HG03108 (cell line): ENCODE data around the gene DMKN.
"Not testable (repeated sequence)": the region's sequence is repeated elsewhere in the genome, so short reads cannot be mapped to it uniquely, and the experiment has no call there.

Source experiments
- ATAC-seq: cut with Tn5 transposase; IDR thresholded peaks from one replicate; pipeline ENCODE4 v1.9.1; 2021; ENCODE audit warnings: moderate library complexity; ENCODE audit not compliant: unreplicated experiment

Gene DMKN

GRCh38 chr19:35501684-35502083 is 11.8 kb downstream of the DMKN start:
- no peak for ATAC-seq

DNA sequence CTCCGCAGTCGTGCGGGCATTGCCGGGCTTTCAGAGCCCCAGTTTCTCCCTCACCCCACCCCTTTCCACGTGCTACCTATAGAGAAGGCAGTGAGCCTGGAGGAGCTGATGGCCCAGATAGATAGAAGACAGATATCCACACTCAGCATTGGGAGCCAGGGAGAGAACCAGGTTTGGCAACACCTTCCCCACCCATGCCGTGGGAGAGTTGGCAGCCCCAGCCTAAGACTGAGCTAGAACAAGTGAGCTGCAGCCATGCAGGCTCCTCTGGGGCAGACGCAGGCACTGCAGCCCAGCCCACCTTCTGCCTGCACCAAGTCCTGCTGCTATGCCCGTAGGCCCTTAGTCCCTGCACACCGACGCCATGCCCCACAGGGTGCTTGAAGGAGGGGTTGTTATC is 12.8 kb downstream of the DMKN start:
- ATAC-seq = no peak

DNA sequence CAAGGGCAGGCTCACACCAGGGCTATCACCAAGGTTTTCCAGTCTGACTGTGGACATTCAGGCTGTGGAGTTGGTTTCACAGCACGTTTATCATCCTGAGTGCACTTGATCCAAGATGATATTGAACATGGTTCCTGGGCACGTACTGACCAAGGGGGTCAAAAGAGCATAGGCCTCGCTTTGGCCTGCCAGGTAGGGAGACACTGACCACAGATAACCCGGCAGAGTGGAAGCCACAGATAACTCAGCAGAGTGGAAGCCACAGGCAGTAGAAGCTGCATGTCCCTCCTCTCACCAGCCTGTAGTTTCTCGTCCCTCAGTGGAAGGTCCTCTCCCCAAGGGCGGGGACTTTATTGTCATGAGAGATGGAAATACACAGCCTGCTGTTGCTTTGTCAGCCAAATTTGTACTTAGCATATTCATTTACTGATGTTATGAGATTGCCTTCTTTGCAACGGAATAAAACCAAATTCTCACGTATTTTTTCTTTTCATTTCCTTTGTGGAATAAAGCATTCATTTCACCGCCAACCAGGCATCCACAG is 14.4 kb downstream of the DMKN start:
- no peak for ATAC-seq

- ATAC-seq = no peak
Observed at GRCh38 chr19:35498220-35498619, 15.2 kb downstream of the DMKN start.

GRCh38 chr19:35497406-35497805 is 16.0 kb downstream of the DMKN start:
- no peak for ATAC-seq

DNA sequence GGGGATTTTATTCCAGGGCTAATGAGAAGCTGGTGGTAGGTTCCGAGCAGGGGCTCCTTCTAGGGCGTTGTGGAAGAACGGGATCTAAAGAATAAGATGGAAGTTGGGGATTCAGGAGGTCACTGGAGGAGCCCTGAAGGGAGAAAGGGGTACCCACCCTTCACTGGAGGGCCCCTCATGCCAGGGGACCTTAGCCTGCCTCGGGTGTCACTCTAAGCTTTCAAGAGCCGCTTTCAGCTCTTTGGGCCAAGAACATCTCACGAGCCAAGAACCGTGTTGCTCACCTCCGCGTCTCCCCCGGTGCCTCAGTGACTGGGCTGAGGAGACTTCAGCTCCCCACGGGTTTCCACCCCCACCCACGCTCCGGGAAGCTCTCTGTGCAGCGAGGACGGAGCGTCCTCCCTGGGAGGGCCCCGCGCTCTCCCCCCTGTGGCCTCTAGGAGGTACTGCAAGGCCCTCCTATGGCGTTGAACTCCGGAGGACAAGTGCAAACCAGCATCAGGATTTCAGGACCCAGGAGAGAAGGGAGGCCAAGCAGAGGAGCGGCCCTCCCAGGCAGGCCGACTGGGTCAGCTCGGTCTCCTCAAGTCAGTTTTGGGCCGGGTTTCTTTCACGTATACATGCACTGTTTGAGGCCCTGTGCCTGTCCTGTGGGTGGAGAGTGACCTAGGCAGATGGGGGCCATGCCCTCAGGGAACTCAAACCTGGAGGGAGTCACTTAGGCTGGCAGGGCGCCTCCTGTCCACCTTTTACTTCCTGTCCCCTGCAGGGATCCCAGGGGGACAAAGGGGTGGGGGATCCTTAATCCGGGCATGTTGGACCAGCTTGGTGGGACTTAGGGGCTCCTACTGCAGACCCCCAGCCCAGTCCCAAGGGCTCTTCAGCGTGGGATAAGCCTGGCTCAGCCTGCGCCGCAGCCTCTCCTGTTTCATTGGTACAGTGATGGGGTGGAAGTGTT is 18.1 kb downstream of the DMKN start:
- ATAC-seq = peak; percentile 72

DNA sequence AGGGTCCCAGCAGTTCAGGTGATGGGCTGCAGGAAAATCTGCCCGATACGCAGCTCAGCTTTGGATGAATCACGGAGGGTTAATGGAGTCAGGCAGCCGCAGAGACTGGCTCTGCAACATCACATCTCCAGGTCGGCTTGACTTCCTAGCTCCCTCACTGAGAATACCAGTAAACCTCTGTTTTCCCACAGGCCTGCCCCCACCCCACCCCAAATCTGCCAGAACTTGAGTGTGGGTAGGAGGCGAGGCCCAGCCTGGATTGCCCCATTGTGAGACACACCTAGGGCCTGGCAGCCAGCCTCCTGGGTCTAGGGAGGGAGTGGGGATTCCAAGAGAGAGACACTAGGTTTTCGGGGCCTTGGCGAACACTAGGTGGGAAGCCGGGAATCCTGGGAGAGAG is 19.5 kb downstream of the DMKN start:
- no peak for ATAC-seq

DNA sequence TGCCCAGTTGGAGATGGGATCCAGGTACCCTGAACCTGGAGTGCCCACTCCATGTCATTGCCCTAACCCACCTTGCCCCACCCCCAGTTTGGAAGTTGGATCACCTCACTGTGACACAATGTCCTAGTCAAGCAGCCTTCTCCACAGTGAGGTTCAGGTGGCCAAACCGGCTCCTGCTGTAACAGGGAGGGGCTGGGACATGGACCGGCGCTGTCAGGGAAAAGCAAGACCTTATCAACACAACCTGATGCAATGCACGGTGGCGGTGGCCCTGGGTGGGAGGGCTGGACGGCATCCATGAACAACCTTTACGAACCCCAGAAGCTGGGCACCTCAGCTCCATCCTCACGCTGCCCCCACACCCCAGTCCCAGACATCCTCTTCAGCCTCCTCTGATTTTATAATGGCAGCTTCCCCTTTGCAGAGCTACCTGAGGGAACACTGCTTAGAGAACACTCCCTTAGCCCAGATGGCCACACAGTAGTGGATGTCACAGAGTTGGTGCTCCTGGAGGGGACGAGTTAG is 21.6 kb downstream of the DMKN start:
- no peak for ATAC-seq

GRCh38 chr19:35490364-35490763 is 23.1 kb downstream of the DMKN start, which contains the start of gene KRTDAP:
KRTDAP (minus strand) TSS chr19:35490464; CDS start chr19:35490442, 22 bp downstream.
- no peak for ATAC-seq

GRCh38 chr19:35488677-35489076 is 24.8 kb downstream of the DMKN start:
- ATAC-seq = no peak

GRCh38 chr19:35487656-35488182 is 25.7 kb downstream of the DMKN start:
- no peak for ATAC-seq

DNA sequence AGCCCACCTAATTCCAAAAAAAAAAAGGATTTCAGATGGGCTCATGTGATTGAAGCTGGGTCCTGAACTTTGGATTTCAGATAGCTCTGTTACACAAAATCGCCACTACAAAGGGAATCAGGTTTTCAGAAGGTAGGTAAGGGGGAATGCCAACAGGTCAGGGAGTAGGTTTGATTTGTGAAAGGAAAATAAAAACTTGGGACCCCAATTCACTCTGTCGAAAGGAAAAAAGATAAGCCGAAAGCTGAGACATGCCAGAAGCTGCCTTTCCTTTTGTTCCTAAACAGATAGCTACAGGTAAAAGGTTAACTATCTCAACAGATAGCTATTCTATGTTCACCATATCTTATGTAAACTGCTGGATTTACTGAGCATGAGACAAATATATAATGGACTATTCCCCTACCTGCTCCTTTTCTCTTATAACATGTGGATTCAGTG is 27.2 kb downstream of the DMKN start:
- no peak for ATAC-seq

DNA sequence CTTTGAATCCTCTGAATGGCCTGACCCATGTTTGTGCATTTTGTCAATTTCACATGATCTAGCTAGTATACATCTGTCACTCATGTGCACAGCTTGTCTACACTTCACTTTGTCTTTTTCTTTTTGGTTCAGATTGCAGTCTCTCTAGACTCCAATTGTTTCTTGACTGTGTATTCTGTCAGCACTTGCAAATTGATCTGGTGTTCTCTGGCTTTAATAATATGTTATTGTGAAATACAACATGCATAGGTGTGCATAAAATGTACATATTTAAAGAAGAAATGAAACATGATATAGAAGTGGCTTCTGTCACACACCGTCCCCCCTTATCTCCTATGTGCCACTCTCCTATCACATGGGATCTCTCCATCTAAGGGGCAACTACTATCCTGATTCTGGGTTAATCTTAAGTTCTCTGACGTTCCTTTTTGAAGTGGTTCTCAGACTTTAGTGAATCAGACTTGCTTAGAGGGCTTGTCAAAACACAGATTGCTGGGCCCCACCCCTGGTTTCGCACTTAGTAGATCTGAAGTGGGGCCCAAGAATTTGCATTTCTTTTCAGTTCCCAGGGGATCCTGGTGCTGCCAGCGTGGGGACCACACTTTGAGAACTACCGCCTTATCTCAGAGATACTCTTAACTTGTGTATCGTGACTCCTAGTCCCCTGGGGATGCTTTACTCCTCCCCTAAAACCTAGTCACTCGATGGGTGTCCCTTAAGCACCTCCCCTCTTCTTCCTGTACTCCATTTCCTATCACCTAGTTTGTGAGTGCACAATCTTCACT is 29.0 kb downstream of the DMKN start:
- ATAC-seq = peak; percentile 85

DNA sequence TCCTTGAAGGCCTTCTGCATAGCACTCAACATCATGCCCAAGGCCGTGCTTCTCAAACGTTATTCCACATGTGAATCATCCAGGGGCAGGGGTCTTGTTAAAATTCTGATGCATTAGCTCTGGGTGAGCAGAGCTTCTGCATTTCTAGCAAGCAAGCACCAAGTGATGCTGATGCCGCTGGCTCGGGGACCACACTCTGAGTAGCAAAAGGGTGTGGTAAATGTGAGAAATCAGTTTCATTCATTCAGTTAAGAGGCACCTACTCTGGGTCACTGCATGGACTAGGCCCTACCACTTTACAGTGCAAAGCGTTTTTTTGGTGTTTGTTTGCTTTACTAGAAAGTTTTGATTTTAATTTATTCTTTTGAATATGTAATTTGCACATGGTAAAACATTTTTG is 30.4 kb downstream of the DMKN start:
- no peak for ATAC-seq

DNA sequence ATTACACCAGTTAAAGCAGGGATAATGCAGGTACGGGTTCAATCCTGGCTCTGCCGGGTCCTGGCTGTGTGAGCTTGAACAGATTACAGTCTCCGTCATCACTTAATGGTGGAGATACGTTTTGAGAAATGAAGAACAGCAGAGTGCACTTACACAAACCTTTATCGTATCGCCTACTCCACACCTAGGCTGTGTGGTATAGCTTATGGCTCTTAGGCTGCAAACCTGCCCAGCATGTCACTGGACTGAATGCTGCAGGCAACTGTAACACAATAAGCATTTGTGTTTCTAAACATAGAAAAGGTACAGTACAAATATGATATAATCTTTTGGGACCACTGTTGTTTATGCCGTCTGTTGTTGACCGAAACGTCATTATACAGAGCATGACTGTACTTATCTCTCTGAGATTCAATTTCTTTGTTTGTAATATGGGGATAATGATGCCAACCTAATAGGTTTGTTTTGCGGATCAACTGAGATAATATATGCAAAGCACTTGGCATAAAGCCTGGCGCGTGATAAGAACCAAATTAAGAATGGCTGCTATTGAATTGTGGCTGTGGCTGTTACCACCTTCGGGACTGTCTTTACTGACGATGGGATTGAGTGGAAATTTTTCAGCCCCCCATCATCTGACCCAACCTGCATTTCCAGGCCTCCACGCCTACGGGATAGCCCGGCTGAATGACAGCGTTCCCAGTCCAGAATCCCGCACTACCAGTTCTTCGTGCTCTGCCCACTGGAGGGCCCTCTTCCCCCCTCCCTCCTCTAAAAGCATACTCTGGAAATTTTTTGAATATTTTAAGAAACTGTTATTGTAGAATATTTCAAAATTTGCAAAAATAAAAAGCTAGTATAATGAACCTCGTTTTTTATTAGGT is 34.4 kb downstream of the DMKN start:
- no peak for ATAC-seq

GRCh38 chr19:35476149-35476548 is 37.3 kb downstream of the DMKN start:
- no peak for ATAC-seq

- not testable (repeated sequence) for ATAC-seq
Observed at GRCh38 chr19:35474594-35474993, 38.9 kb downstream of the DMKN start.

DNA sequence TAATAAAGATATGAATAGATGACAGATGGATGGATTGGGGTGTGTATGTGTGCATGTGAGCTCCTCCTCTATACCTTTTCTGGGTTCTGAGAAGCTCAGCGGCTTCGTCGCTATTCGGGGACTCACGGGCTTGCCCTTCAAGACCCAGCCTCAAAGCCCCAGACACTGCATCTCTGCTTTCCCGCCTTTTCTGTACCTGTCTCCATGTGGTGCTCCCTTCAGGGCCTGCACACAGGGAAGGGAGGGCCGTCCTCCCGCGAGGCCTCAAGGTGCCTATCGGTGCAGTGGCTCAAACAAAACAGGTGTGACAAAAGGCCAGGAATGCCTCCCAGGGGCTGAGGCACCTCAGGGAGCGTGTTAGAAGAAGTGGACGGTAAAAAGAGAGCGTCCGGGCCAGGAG is 39.3 kb downstream of the DMKN start:
- no peak for ATAC-seq

GRCh38 chr19:35471946-35472345 is 41.5 kb downstream of the DMKN start:
- no peak for ATAC-seq

GRCh38 chr19:35471075-35471474 is 42.4 kb downstream of the DMKN start:
- not testable (repeated sequence) for ATAC-seq
